ENCODE data around the gene VPS8.

The VPS8 gene

DNA sequence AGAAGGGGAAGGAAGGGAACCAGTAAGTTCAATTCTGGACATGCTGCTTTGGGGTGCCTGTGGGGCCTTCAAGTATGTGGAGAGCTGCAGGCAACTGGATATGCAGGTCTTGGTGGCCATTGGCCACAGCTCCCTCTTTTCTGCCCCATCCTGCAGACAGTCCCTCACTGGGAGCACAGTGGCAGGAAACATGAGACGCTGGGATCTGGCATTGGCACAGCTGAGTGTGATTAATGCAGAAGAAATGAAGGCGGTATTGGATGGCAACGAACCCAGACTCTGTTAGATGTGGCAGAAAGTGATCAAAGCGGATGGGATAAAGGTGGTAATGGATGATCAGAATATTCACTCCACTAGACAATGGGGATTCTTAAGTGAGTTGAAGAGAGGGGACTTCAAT, 23.2 kb upstream of the VPS8 start:
- H3K36me3 ChIP-seq (replicated peaks), result no peaks in the 10 kb centered on the region
- no peaks in the 10 kb centered on the region for H3K27me3 ChIP-seq (replicated peaks)
- TF ChIP-seq, protein P1, sequence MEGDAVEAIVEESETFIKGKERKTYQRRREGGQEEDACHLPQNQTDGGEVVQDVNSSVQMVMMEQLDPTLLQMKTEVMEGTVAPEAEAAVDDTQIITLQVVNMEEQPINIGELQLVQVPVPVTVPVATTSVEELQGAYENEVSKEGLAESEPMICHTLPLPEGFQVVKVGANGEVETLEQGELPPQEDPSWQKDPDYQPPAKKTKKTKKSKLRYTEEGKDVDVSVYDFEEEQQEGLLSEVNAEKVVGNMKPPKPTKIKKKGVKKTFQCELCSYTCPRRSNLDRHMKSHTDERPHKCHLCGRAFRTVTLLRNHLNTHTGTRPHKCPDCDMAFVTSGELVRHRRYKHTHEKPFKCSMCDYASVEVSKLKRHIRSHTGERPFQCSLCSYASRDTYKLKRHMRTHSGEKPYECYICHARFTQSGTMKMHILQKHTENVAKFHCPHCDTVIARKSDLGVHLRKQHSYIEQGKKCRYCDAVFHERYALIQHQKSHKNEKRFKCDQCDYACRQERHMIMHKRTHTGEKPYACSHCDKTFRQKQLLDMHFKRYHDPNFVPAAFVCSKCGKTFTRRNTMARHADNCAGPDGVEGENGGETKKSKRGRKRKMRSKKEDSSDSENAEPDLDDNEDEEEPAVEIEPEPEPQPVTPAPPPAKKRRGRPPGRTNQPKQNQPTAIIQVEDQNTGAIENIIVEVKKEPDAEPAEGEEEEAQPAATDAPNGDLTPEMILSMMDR (IDR thresholded peaks at IDR 0.05; ENCODE audit: low read depth, low read length, missing control alignments), result no peak
- in situ Hi-C loops (cut with HindIII; ENCODE audit: low pct_ligation_motif_present, low sequenced_read_pairs), result no loop called here
- H3K27ac ChIP-seq, result no peak overlapping the region
- no peak for DNase-seq
- no peak overlapping the region for H3K4me3 ChIP-seq (ENCODE audit: low read depth, low read length)

GRCh38 chr3:184789314-184789998, 22.5 kb upstream of the VPS8 start:
- TF ChIP-seq, protein P1 (IDR thresholded peaks at IDR 0.05; ENCODE audit: low read depth, low read length, missing control alignments), result no peak
- in situ Hi-C loops (cut with HindIII; ENCODE audit: low pct_ligation_motif_present, low sequenced_read_pairs), result no loop called here

GRCh38 chr3:184791171-184791570, 20.8 kb upstream of the VPS8 start:
- H3K27ac ChIP-seq, result no peak overlapping the region
- DNase-seq, result no peak
- H3K27me3 ChIP-seq (replicated peaks), result no peaks in the 10 kb centered on the region
- in situ Hi-C loops (cut with HindIII; ENCODE audit: low pct_ligation_motif_present, low sequenced_read_pairs), result no loop called here
- H3K36me3 ChIP-seq (replicated peaks), result no peaks in the 10 kb centered on the region
- TF ChIP-seq, protein P1 (IDR thresholded peaks at IDR 0.05; ENCODE audit: low read depth, low read length, missing control alignments), result no peak
- H3K4me3 ChIP-seq (ENCODE audit: low read depth, low read length), result no peak overlapping the region

More at GRCh38 chr3:184789314-184789998, 22.5 kb upstream of the VPS8 start:
- Histone ChIP-seq H3K27ac (no peak overlapping the region), H3K36me3 (replicated peaks) (no peaks in the 10 kb centered on the region), H3K27me3 (replicated peaks) (no peaks in the 10 kb centered on the region), H3K4me3 (ENCODE audit: low read depth, low read length) (no peak overlapping the region)
- no peak for DNase-seq

- TF ChIP-seq, protein P1 (IDR thresholded peaks at IDR 0.05; ENCODE audit: low read depth, low read length, missing control alignments), result no peak
- no peaks in the 10 kb centered on the region for H3K27me3 ChIP-seq (replicated peaks)
- no peaks in the 10 kb centered on the region for H3K36me3 ChIP-seq (replicated peaks)
- H3K4me3 ChIP-seq (ENCODE audit: low read depth, low read length), result no peak overlapping the region
- DNase-seq, result no peak
- in situ Hi-C loops (cut with HindIII; ENCODE audit: low pct_ligation_motif_present, low sequenced_read_pairs), result no loop called here
- H3K27ac ChIP-seq, result no peak overlapping the region
Observed at GRCh38 chr3:184795522-184796190, 16.3 kb upstream of the VPS8 start.

- DNase-seq, result no peak
- TF ChIP-seq, protein P1 (IDR thresholded peaks at IDR 0.05; ENCODE audit: low read depth, low read length, missing control alignments), result no peak
- no peak overlapping the region for H3K27ac ChIP-seq
- H3K27me3 ChIP-seq (replicated peaks), result no peaks in the 10 kb centered on the region
- H3K4me3 ChIP-seq (ENCODE audit: low read depth, low read length), result no peak overlapping the region
- H3K36me3 ChIP-seq (replicated peaks), result no peaks in the 10 kb centered on the region
- in situ Hi-C loops (cut with HindIII; ENCODE audit: low pct_ligation_motif_present, low sequenced_read_pairs), result no loop called here
Observed at GRCh38 chr3:184796551-184796950, 15.4 kb upstream of the VPS8 start.
